Kidney (tissue), 2 donors: ENCODE measurements around the gene MPZL1. TPM values are rescaled to one million over a fixed set of nuclear protein-coding genes. Genes with fewer than 3 reads are reported as not detected.

ENCODE experiments used
- polyA plus RNA-seq: library from polyadenylated mRNA; stranded (reverse); fragments of 350-450 nt; fragmentation: Illumina TruSeq; extraction: RNeasy Lipid Tissue Mini Kit (QIAGEN cat#74804); gene quantifications from one replicate; pipeline ENCODE4 v1.2.3, GENCODE V29; 2014; ENCODE audit warnings: low read depth, low replicate concordance; ENCODE audit not compliant: insufficient read depth
- total RNA-seq: library from RNA; stranded (reverse); fragmentation: NEBNext Ultra II Directional; extraction: Animal tissue kit (Norgen Biotek cat#: 25700); gene quantifications from one replicate; pipeline ENCODE4 v1.2.1, GENCODE V29; 2021
- donor health status: DM: yes; HTN: yes; CAD: no.

MPZL1 gene
- total and polyA plus RNA-seq, 2 donors from 2014 or later, result 42.1 to 98.3 TPM

Other genes with a start within 250 kb of the MPZL1 start
- 7.7 TPM for gene CD247, start 203.5 kb upstream of the MPZL1 start, total RNA-seq
- gene CD247, start 203.5 kb upstream of the MPZL1 start, polyA plus RNA-seq, result 1.8 TPM
- gene CREG1, start 168.2 kb upstream of the MPZL1 start, total RNA-seq, result 91.2 TPM
- 115 TPM for gene CREG1, start 168.2 kb upstream of the MPZL1 start, polyA plus RNA-seq
- gene RCSD1, start 91.8 kb upstream of the MPZL1 start, total RNA-seq, result 18.3 TPM
- 3.9 TPM for gene RCSD1, start 91.8 kb upstream of the MPZL1 start, polyA plus RNA-seq
- gene ADCY10, start 192.2 kb downstream of the MPZL1 start, total RNA-seq, result 0.22 TPM
- 0.28 TPM for gene ADCY10, start 192.2 kb downstream of the MPZL1 start, polyA plus RNA-seq
- gene DCAF6, start 214.7 kb downstream of the MPZL1 start, total RNA-seq, result 58.8 TPM
- 30.8 TPM for gene DCAF6, start 214.7 kb downstream of the MPZL1 start, polyA plus RNA-seq
- 127 TPM for gene MPC2, start 215.1 kb downstream of the MPZL1 start, total RNA-seq
- 445 TPM for gene MPC2, start 215.1 kb downstream of the MPZL1 start, polyA plus RNA-seq